COLO668 (cell line): ENCODE measurements around the gene FBLN2.
A peak's percentile ranks its signal among the peaks of the same experiment; 100 is the strongest.
"Not testable (repeated sequence)": the region's sequence is repeated elsewhere in the genome, so short reads cannot be mapped to it uniquely, and the experiment has no call there.

Experiments
- DNase-seq: peaks from one replicate; lab custom pipeline; 2025; ENCODE audit not compliant: unreplicated experiment; lab: John Stamatoyannopoulos, UW

The FBLN2 gene

DNA sequence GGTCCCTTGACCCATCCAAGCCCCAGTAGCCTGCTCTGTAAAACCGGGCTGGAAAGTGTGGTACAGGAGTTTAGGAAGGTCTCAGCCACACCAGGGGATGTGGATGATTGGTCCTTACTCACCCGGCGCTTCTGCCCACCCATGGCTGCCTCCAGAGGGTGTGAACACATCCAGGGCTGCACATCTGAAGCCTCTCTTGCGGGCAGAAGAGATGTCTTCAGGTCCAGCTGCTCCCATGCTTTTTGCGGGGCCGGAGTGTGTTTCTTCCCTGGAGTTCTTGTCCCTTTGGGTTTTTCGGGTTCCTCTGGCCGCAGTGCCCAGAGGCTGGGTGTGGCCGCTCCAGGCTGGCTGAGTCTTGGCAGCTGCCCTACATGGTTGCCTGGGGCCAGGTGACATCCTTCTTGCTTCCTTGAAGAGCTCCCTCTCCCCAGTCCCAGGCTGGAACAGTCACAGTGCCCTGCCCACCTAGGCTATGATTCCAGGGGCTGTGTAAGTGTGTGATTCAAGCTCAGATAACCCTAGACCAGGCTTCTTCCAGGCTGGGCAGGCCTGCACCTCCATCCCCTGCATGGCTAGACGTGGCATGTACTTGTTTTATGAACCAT, 34.9 kb upstream of the FBLN2 start:
- no peak for DNase-seq

DNA sequence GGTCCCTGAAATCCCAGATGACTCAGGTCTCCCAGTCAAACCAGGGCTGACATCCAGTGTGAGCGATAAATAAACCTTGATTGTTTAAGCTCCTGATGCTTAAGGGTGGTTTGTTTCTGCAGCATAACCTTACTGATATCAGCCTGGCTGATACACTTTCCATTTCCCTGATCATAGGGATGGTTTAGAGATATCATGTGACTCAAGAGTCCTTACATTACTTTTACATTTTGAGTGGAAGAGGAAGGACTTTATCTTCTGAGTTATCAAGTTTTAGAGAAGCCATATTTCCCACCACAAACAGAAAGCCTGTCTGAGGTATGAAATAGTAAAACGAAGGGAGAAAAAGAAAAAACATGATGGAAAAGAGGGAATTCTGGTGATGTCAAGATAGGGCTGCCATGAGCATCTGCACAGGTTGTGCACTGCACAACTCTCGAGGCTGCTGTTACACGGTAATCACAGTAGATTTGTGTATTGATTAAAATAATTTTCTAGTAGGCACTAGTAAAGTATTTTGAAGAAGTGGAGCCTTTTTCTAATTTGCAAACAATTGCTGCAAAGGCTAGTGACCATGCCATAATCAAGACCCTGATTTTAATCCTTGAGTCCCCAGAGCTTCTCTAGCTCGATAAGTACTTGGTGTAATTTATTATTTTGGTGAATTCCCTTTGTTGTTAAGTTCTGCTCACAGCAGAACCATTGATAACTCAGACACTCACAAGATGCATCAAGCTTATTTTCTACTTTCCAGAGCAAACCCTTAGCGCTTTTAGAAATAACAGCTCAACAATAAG, 34.1 kb upstream of the FBLN2 start:
- DNase-seq = no peak

DNA sequence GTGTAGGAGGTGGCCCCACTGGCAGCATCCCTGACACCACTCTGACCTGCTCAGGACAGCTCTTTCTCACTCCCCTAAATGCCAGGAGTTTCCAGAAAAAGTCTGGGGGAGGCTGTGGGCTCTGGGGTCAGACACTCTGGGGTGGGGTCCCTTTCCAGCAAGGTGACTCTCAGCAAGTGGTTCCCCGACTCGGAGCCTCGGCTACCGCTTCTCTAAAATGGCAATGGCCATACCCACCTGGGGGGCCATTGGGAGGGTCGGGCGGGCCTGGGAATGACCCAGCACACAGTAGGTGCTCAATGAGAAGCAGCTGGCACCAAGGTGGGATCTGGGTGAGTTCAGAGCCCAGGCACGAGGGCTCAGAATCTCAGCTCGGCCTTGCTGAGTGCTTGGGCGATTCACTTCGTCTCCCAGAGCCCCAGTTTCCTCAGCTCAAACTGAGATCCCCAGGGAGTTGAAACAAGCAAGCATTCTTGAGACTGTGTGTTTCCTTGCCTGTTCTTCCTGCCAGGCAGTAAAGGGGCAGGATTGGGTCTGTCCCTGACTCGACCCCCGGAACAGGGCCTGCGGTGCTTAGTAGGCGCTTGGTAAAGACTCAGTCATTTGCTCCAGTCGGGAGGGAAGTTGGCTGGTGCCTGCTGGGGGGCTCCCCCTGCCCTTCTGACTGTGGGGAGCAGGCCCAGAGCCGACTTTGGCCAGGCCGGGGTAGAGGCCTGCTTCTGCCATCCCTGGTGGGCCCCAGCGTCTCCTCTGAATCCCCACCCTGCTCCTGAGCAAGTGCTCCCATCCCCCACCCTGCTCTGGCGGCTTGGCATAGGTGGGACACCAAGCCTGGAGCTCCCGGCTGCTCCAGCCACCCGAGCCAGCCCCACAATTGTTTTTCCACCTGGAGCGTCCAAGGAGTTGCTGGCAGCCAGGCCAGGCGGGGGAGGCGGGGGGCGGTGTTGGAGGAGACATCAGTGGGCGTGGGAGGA, 32.9 kb upstream of the FBLN2 start:
- DNase-seq = no peak

DNA sequence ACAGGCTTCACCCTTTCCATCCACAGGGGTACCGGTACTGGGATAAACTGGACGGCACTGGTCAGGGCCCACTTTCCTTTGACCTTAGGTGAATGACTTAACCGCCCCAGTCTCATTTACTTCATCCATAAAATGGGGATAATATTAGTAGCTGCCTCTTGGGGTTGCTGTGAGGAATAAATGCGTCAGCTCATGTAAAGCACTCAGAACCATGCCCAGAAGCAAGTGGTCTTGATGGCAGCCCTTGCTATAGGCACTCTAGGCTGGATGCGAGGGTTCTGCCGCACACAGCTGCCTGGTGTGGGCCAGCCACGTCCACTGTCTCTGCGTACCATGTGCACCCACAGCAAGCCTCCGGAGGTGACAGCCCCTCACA, 32.2 kb upstream of the FBLN2 start:
- DNase-seq = no peak

DNA sequence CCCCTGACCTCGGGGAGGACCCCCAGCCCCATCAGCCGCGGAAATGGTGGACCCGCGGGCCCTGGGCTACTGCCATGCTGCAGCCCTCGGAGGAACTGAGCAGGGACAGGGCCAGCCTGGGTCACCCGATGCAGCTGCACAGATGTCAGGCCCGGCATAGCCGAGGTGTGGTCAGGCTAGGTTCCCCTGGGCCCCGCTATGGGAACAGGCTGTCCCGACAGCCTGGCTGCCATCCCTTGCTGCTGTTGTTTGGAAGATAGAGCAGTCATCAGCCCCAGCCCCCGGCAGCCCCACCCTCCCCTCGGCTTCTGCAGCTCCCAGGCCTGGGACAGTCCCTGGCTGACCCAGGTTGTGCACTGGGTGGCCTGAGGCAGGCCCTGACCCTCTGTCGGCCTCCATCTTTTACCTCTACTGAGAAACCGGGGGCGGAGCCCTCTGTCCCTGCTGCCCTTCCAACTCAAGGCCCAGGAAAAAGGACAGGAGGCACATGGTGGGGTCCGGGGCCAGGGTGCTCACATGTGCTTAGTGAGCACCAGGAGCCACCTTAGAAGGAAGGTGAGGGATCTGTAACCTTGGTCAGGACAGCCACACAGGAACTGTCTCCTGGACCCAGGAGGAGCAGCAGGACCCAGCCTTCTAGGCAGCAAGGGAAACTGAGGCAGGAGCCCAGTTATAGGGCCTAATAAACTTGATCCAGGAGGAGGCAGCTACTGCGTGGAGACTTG, 31.5 kb upstream of the FBLN2 start:
- no peak for DNase-seq

DNA sequence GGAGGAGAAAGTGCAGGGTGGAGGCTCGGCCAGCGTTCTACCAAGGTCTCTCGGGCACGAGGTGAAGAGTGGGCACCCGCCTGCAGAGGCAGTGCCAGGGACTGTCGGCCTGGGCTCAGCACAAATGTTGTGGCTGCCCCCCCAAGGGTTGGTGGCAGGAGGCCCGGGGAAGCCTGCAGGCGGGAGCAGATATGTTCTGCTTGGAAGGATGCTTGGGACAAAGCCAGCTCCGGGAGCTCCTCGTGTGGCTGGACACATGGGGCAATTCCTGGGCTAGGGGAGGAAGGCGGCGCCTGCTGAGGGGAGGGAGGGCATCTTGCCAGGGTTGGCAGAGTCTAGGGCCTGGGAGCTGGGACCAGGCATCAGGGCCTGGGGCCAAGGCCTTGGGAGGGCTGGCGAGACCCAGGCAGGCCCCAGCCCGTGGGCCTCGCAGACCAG, 30.4 kb upstream of the FBLN2 start:
- DNase-seq = no peak

DNA sequence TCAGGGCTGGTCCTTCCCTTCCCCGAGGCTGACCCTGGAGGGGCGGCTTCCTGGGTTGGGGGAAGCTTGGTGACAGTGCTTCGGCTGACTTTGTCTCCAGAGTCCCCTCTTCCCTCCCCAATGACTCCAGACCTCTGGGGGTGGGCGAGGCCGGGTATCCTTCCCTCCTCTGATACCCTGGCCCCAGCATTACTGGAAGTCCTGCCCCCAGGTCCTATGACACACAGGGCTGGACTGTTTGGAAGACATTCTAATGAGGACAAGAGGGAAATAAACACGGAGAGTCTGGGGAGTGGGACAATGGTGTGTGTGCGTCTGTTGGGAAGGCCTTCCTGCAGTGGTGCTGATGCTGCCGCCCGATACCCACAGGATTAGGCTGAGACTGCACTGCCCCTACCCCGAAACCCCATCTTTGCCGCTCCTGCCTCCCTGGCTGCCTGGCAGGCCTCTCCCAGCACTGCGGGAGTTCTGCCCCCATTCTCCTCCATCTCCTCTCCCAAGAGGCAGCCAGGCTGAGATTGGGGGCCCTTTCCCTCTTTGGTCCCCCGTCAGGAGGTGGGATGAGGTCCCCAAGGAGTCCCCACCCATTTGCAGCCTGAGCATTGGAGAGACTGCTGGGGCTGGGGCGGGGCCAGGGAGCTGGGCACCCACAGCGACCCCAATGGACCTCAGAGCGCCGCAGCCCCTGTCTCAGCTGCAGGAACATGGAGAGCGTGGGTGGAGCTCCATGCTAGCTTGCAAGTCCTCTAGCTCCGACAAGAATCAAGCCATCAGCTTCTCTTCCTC, 29.7 kb upstream of the FBLN2 start:
- DNase-seq = no peak

DNA sequence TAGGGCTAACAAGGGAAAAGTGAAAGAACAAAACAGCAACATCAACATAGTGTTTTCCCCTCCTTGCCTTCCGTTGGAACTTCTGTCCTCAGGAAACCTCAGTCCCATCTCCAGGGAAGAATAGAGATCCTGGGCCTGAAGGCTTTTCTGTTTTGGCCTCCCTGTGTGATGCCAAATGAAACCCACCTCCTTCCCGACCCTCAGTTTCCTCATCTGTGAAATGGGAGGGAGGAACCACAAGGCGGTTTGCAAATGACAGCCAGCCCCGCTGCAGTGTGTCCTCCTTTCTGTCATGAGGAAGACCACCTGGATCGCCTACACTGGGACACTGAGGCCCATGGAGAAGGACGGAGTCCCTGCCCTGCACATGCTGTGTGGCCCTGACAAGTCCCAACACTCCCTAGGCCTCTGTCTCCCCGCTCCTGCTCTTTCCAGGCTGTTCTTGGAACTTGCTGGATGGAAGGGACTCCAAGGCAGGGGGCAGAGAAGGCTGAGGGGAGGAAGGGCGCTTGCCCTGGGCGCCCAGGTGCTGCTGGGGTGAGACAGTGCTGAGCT, 28.5 kb upstream of the FBLN2 start:
- DNase-seq = no peak

DNA sequence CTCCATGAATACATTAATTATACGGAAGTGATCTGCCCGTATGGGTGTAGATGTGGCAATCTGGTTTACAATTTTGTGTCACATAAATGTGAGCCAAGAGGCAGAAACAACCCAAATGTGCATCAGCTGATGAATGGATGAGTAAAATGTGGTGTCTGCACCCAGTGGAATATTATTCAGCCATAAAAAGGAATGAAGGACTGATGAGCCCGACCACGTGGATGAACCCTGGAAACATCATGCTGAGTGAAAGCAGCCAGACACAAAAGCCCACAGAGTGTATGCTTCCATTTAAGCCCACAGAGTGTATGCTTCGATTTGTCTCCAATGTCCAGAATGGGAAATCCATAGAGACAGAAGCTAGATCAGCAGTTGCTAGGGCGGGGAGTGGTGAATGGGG, 27.6 kb upstream of the FBLN2 start:
- no peak for DNase-seq

DNA sequence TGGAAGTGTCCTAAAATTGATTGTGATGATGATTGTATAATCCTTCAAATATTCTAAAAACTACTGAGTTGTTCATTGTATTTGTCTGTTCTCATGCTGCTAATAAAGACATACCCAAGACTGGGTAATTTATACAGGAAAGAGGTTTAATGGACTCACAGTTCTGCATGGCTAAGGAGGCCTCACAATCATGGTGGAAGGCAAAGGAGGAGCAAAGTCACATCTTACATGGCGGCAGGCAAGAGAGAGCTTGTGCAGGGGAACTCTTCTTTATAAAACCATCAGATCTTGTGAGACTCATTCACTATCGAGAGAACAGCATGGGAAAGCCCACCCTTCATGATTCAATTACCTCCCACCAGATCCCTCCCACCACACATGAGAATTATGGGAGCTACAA, 27.2 kb upstream of the FBLN2 start:
- not testable (repeated sequence) for DNase-seq

DNA sequence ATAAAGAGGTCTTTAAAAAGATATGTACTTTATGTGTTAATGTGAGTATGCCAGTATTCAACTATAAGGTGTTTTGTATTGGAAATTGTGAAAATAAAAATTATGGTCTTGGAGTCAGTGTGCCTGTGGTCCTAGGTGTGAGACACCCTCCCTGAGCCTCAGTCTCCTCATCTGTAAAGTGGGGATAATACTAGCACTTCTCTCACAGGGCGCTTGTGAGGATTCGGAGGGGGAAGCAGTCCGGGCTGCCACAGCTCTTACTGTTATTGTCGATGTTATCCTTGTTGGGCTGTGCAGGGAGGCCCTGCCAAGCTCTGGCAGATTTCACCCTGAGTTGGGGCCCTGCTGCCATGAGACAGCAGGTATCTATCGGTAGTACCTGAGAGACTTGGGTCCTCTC, 26.7 kb upstream of the FBLN2 start:
- DNase-seq = no peak

DNA sequence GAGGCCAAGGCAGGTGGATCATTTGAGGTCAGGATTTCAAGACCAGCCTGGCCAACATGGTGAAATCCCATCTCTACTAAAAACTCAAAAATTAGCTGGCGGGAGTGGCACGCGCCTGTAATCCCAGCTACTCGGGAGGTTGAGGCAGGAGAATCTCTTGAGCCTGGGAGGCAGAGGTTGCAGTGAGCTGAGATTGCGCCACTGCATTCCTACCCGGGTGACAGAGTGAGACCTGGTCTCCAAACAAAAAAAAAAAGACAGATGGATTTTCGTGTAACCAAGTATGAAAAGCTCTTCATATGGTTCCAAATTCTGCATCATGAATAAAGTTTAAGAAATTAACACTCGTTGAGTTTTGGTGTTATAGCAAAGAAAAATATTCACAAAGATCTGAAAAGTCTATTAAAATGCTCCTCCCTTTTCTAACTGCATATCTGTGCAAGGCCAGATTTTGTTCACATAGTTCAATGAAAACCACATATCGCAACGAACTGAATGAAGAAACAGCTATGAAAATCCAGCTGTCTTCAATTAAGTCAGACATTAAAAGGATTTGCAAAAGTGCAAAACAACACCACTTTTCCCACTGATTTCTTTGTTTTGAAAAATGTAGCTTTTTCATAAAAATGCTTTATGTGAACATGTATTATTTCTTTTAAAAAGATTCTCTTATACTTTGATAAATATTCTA, 23.8 kb upstream of the FBLN2 start:
- no peak for DNase-seq

DNA sequence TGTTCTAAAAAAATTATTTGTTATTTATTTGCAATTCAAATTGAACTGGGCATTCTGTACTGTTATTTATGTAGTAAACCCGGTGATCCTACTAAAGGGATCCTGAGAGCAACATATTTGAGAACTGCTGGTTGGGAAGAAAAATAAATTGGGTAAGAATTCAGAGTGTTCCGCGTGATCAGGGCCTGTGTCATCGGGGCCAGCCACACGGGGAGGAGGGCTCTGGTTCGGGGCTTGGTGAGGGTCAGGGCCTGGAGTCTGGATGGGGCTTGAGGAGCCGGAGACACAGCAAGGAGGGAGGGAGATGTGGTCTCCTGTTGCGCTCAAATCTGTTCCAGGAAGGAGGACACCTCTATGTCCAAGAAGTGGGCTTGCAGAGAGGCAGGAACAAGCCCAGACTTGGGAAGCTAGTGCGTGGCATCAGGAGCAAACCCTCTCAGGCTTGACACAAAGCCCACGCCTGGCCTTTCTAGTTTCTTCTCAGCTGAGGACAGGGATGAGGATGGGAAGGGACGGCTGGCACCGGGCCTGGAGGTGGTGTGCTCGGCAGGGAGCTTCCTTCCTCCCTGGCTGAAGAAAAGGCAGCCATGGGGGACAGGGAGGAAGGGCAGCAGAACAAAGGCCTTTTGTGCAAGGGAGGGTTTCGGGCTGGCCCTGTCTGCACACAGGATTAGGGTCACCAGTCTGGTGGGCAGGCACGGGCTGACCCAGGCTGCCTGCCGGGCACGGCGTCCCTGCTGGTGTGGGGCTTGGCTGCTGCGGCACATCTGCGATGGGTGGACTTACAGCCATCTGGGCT, 22.9 kb upstream of the FBLN2 start:
- no peak for DNase-seq

DNA sequence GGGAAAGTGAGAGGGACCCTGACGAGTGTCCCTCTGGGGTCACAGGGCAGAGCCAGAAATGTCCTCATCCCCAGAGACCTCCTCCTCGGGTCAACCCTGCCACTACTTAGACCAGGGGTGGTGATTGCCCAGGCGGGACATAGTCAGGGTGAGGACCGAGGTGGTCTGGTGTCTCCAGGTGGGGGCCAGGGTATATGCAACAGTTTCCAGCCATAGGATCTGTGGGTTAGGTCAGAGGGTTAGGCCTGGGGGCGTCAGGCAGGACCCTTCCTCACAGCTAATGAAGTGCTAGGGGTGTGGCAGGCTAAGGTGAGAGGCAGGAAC, 22.3 kb upstream of the FBLN2 start:
- DNase-seq = no peak

DNA sequence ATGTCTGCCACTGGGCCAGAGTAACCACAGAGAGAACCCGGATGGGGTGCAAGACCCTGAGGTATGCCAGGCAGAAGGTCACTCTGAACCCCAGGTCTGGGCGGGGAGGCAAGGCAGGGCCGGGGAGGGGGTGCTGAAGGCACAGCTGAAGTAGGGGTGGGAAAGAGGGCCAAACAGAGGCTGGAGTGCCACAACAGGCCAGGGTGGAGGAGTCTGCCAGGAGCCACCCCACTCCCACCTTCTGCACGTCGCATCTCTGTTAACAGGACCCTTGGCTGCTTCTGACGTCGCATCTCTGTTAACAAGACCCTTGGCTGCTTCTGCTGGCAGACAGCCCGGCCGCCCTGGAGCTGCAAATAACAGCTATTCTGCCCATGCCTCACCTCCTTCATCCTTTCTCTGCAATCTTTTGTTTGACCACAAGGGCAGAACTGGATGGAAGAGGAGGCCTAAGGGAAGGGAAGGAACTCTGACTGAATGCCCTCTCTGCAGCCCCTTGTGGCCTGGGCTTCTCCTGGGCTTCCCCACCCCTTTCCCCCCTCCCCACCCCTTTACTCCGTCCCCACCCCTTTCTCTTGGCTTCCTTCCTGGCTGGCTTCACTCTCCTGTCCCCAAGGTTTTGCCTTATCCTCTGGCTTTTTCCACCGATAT, 20.6 kb upstream of the FBLN2 start:
- DNase-seq = peak; percentile 1

DNA sequence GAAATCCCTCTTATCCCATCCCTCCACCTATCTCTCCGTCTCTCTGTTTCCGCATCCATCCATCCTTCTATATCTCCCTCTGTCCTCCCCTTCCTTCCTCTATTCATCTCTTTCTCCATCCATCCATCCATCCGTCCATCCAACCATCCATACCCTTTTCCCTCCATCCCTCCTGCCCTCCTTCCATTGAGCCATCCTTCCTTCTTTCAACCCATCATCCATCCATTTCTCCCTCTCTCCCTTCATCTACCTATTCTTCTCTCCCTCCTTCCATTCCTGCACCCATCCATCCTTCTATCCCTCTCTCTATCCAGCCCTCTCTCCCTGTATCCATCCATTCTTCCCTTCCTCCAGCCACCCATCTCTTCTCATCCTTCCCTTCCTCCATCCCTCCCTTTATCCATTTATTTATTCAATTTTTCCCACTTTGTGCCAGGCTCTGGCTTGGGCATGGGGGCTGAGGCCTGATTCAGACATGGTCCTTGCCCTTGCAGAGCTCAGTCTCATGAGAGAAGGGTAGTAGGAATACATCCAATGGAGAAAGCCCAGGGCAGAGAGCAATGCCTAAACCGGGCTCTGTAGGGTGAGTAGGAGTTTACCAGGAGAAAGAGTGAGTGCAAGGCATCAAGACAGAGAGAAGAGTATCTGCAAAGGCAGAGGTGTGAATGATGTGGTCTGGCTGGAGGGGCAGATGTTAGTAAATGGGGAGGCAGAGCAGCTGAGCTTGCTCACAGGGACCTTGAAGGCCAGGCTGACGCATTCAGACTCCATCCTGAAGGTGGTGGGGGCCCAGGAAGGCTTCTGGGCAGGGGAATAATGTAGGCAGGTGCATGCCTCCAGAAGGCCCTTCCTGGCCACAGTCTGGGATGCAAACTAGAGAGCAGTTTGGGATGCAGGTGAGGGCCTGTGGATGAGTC, 19.5 kb upstream of the FBLN2 start:
- DNase-seq = no peak
